NCI-H1105 (cell line): ENCODE data around the gene FAM193A.
"Not testable (repeated sequence)": the region's sequence is repeated elsewhere in the genome, so short reads cannot be mapped to it uniquely, and the experiment has no call there.

ENCODE experiments used
- DNase-seq: peaks from one replicate; lab custom pipeline; 2025; lab: John Stamatoyannopoulos, UW

The FAM193A gene, protein sequence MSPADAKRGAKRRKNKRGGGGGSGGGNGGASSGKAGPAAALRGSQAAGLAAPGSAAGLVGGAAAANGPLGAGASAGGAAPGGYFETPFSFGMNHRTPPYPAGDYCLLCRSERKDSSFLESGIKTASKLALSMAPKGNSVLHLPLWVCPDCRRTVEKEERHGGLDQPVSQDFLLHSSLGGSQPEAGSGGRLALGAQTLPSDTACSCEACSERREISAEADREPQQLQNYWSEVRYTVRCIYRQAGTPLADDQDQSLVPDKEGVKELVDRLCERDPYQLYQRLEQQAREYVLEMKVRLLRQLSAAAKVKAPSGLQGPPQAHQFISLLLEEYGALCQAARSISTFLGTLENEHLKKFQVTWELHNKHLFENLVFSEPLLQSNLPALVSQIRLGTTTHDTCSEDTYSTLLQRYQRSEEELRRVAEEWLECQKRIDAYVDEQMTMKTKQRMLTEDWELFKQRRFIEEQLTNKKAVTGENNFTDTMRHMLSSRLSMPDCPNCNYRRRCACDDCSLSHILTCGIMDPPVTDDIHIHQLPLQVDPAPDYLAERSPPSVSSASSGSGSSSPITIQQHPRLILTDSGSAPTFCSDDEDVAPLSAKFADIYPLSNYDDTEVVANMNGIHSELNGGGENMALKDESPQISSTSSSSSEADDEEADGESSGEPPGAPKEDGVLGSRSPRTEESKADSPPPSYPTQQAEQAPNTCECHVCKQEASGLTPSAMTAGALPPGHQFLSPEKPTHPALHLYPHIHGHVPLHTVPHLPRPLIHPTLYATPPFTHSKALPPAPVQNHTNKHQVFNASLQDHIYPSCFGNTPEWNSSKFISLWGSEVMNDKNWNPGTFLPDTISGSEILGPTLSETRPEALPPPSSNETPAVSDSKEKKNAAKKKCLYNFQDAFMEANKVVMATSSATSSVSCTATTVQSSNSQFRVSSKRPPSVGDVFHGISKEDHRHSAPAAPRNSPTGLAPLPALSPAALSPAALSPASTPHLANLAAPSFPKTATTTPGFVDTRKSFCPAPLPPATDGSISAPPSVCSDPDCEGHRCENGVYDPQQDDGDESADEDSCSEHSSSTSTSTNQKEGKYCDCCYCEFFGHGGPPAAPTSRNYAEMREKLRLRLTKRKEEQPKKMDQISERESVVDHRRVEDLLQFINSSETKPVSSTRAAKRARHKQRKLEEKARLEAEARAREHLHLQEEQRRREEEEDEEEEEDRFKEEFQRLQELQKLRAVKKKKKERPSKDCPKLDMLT (N-terminal part only)

GRCh38 chr4:2536193-2537010, at the start of gene FAM193A:
Gene FAM193A (plus strand): TSS chr4:2536647. CDS start chr4:2536916, 269 bp downstream.
- peak; percentile 92 for DNase-seq

DNA sequence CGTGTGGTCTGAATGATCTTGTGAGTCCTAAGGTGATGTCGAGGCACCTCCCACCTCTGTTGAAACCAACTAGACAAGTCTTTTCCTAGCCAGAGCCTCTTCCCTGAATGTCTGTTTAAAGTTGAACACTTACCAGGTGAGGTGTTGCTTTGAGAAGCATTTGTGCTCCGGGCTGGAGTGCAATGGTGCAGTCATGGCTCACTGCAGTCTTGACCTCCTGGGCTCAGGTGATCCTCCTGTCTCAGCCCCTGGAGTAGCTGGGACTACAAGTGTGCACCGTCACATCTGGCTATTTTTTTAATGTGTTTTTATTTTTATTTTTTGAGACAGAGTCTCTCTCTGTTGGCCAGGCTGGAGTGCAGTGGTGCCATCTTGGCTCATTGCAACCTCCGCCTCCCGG, 49.5 kb upstream of the FAM193A start:
- no peak for DNase-seq

DNA sequence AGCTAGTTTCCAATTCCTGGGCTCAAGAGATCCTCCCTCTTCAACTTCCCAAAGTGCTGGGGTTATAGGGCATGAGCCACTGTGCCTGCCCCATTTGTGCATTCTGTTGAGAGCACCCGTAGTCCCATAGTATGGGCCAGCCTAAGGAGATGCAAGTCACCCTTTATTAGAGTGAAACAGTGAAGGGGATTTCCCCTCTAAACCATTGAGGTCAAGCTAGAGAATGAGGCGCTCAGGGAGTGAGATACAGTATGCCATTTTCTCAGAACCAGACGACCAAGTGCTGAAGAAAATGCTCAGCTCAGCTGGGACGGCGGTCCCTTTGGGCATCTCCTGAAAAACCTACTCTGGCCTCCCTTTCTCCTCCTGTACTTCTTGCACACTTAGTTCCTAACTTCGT, 48.8 kb upstream of the FAM193A start:
- DNase-seq, result no peak

DNA sequence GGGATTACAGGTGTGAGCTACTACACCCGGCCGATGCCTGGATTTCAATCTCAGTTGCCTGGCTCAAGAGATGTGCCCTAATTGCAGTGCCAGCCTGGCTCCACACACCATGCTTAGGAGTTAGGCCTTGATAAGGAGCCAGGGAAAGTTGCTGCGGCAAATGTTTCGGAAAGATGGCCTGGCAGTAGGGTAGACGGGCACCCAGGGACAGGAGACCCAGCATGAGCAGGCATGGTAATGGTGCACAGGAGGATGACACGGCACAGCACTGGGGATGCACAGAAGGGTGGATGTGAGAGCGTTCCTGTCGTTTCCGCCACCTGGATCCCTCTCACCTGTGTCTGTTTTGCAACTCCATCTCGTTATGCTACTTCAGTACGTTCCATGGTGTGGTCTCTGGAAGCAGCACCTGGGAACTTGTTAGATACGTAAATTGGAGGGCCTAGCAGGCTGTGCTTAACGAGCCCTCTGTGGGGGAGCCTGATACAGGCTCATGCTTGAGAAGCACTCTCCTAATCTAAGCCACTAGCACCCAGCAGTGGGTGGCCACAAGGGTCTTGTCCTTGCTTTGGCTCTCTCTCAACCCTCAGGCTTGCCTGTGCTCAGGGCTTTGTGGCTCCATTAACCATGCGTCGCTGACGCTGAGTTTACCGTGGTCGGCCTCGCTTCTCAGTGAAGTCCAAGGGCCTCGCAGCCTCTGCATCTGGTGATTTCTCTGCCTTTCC, 47.2 kb upstream of the FAM193A start:
- DNase-seq, result no peak

- no peak for DNase-seq
These were observed 46.5 kb upstream of the FAM193A start for GRCh38 chr4:2489841-2490552.

DNA sequence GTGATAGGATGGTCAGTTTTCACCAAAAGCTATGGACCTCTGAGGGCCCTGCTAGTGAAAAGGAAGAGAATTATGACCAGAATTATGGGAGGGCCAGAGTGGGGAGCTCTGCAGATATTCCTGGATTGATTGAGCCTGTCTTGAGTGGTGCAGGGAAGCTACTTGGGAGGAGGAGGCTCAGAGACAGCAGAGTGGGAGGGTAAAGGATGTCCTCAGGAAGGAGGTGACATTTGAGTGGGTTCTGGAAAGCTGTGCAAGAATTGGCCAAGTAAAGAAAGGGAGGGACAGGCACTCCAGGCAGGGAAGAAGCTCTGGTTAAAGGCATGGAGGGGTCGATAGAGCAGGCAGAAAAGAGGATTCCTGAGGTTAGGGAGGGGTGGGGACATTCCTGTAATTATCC, 43.5 kb upstream of the FAM193A start:
- no peak for DNase-seq

GRCh38 chr4:2494992-2495391, 41.5 kb upstream of the FAM193A start:
- DNase-seq, result no peak

GRCh38 chr4:2497324-2497723, 39.1 kb upstream of the FAM193A start:
- DNase-seq, result no peak

GRCh38 chr4:2497931-2498330, 38.5 kb upstream of the FAM193A start:
- DNase-seq, result no peak

DNA sequence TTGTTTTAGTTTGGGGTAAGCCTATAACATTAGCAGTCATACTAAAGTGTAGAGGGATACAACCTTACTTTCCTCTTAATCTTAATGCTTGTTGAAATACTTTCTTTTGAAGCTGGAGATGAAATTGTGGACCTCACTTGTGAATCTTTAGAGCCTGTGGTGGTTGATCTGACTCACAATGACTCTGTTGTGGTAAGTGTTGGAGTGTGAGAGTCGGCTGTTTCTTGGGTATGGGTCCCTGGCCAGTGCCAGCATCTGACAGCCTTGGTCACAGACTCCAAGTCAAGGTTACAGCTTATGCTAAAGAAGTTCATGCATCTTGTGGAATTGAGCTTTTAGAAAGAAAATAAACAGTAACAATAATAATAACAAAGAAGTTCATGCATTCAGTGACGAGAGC, 35.9 kb upstream of the FAM193A start:
- DNase-seq, result no peak

- DNase-seq, result no peak
These were observed 35.3 kb upstream of the FAM193A start for GRCh38 chr4:2501034-2501594.

GRCh38 chr4:2503809-2504208, 32.6 kb upstream of the FAM193A start:
- no peak for DNase-seq

- no peak for DNase-seq
These were observed 29.2 kb upstream of the FAM193A start for GRCh38 chr4:2507259-2507658.

DNA sequence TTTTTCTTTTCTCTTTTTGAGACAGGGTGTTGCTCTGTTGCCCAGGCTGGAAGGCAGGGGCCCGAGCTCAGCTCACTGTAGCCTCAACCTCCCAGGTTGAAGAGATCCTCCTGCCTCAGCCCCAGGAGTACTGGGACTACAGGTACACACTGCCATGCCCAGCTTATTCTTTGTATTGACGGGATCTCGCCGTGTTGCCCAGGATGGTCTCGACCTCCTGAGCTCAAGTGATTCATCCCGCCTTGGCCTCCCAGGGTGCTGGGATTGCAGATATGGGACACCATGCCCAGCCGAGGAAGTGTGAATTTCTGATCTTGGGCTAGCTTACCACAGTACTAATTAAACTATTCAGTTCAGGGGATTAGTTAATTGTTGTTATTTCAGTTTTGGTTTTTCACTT, 28.6 kb upstream of the FAM193A start:
- DNase-seq, result no peak

GRCh38 chr4:2510351-2511259, 25.8 kb upstream of the FAM193A start:
- DNase-seq, result no peak

DNA sequence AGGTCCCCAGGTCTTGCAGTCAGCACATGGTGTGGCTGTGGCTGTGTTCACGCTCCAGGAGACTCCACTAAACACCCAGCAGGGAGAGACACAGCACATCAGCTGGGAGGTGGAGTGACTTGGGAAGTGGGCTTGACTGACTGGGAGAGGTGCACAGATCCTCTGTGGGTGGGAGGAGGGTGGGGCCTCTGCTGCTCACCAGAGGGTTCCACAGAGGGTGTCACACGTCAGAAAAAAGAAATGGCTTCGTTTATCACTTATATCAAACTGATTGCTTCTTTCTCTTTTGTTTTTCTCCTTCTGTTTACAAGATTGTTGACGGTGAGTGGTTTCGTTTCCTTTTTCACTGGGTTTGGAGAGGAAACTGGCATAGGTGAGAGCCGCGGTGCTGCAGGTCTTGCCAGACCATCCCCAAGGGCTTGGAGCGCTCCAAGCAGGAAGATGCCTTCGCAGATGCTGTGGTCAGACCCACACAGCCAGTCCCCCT, 24.8 kb upstream of the FAM193A start:
- DNase-seq, result no peak

DNA sequence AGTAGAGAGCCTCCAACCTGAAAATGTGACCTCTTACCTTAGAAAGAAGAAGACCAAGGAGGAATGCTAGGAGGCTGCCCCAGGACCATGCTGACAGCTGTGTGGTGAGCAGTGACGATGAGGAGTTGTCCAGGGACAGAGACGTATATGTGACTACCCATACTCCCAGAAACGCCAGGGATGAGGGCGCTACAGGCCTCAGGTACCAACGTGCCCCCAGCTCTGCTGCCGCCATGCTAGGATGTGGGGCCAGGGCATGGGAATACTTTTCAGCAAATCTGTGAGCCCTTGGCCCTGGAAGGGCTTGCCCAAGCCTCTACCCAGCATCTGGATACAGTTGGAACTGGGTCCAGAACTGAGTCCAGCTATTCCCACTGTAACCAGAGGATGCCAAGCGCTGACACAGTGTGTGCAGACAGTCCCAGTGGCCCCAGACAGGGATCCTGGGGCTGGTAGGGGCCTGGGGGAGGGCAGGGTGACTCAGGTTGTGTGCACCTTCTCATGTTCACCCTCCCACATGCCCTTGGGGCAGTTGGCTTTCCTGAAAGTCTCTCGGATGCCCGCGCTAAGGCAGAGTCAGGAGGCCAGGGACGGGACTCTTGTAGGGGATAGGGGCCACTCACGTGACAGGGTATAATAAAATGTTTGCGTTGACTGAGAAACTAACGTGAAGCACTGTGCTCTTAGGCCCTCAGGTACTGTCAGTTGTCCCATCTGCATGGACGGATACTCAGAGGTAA, 23.9 kb upstream of the FAM193A start:
- DNase-seq, result no peak

DNA sequence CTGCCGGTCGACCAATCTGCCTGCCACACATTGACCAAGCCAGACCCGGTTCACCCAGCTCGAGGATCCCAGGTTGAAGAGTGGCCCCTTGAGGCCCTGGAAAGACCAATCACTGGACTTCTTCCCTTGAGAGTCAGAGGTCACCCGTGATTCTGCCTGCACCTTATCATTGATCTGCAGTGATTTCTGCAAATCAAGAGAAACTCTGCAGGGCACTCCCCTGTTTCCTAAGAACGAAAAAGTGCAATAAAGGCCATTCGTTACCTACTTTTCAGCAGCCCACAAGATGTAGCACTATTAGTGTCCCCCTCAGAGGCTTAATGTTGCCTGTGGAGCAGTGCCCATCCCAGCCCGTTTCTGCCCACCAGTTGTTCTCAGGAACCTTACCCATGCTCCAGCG, 22.3 kb upstream of the FAM193A start:
- not testable (repeated sequence) for DNase-seq
